ENCODE data around the gene SRSF6.

GRCh38 chr20:43408848-43409576, 48.7 kb upstream of the SRSF6 start:
- TF ChIP-seq CTCF (conservative IDR thresholded peaks at IDR 0.05 in 1 of 2, IDR thresholded peaks at IDR 0.05 in 1 of 2; ENCODE audit: extremely low read depth in 1 of 2, insufficient read depth in 1 of 2, low read depth in 1 of 2, low read length in 2 of 2) (peak; percentile 70 to 74), EZH2 (IDR thresholded peaks at IDR 0.05; ENCODE audit: borderline replicate concordance, low read length) (no peak)

Measured in mammary epithelial cell (primary cell).